Pulmonary artery endothelial cell (primary cell): ENCODE measurements around the gene SGCD. TPM values are rescaled to one million over a fixed set of nuclear protein-coding genes. Genes with fewer than 3 reads are reported as not detected.

Experiments
- DNase-seq: peaks from one replicate; pipeline ENCODE4 v3.0.0-alpha.2; 2011; ENCODE audit warnings: low read depth, low spot score
- total RNA-seq: library from RNA; depleted of rRNA; stranded (reverse); fragments of >200 nt; gene quantifications from 2 replicates; pipeline ENCODE4 v1.2.3, GENCODE V29; 2014

The SGCD gene
- total RNA-seq, 1 donor from 2014 or later: not detected

- no peak for DNase-seq
Observed at GRCh38 chr5:156400231-156400986, 73.4 kb downstream of the SGCD start.

GRCh38 chr5:156401804-156402203 is 74.8 kb downstream of the SGCD start:
- DNase-seq: no peak

- DNase-seq: no peak
Observed at GRCh38 chr5:156402387-156402921, 75.5 kb downstream of the SGCD start.

GRCh38 chr5:156405988-156406387 is 79.0 kb downstream of the SGCD start:
- DNase-seq: no peak

- DNase-seq: no peak
Observed at GRCh38 chr5:156407251-156407650, 80.3 kb downstream of the SGCD start.

- no peak for DNase-seq
Observed at GRCh38 chr5:156409834-156410233, 82.9 kb downstream of the SGCD start.

- DNase-seq: no peak
Observed at GRCh38 chr5:156411185-156411613, 84.2 kb downstream of the SGCD start.

- no peak for DNase-seq
Observed at GRCh38 chr5:156411957-156412356, 85.0 kb downstream of the SGCD start.

- no peak for DNase-seq
Observed at GRCh38 chr5:156414391-156414790, 87.4 kb downstream of the SGCD start.

- DNase-seq: no peak
Observed at GRCh38 chr5:156419661-156420060, 92.7 kb downstream of the SGCD start.

- no peak for DNase-seq
Observed at GRCh38 chr5:156420665-156421064, 93.7 kb downstream of the SGCD start.

- DNase-seq: no peak
Observed at GRCh38 chr5:156421798-156422197, 94.8 kb downstream of the SGCD start.

GRCh38 chr5:156423597-156423996 is 96.6 kb downstream of the SGCD start:
- no peak for DNase-seq

- DNase-seq: no peak
Observed at GRCh38 chr5:156427315-156427714, 100.4 kb downstream of the SGCD start.

- DNase-seq: no peak
Observed at GRCh38 chr5:156431956-156432829, 105.2 kb downstream of the SGCD start.

- DNase-seq: no peak
Observed at GRCh38 chr5:156432830-156433105, 105.8 kb downstream of the SGCD start.

GRCh38 chr5:156434471-156434870 is 107.5 kb downstream of the SGCD start:
- DNase-seq: no peak

- DNase-seq: no peak
Observed at GRCh38 chr5:156435101-156435500, 108.1 kb downstream of the SGCD start.

- DNase-seq: no peak
Observed at GRCh38 chr5:156438076-156438475, 111.1 kb downstream of the SGCD start.

- no peak for DNase-seq
Observed at GRCh38 chr5:156444753-156445291, 117.9 kb downstream of the SGCD start.

- DNase-seq: no peak
Observed at GRCh38 chr5:156446526-156446925, 119.6 kb downstream of the SGCD start.

GRCh38 chr5:156450778-156451177 is 123.8 kb downstream of the SGCD start:
- DNase-seq: no peak
